ENCODE data around the gene LIMS3.
"Not testable (repeated sequence)": the region's sequence is repeated elsewhere in the genome, so short reads cannot be mapped to it uniquely, and the experiment has no call there.

LIMS3 gene

GRCh38 chr2:109898462-109899336 is at the start of gene LIMS3:
Gene LIMS3, plus strand, starts transcription at chr2:109898688. Its CDS starts 41 bp downstream, at chr2:109898729.
- H3K27ac ChIP-seq, result not testable (repeated sequence)

- H3K27ac ChIP-seq, result not testable (repeated sequence)
Measured at GRCh38 chr2:109871129-109871751, 27.2 kb upstream of the LIMS3 start.

GRCh38 chr2:109876625-109877024 is 21.9 kb upstream of the LIMS3 start:
- H3K27ac ChIP-seq, result not testable (repeated sequence)

- not testable (repeated sequence) for H3K27ac ChIP-seq
Measured at GRCh38 chr2:109882112-109882511, 16.4 kb upstream of the LIMS3 start.

- H3K27ac ChIP-seq, result not testable (repeated sequence)
Measured at GRCh38 chr2:109888414-109888813, 10.1 kb upstream of the LIMS3 start.

- H3K27ac ChIP-seq, result not testable (repeated sequence)
Measured at GRCh38 chr2:109889909-109890308, 8.6 kb upstream of the LIMS3 start.

GRCh38 chr2:109891024-109891423 is 7.5 kb upstream of the LIMS3 start:
- H3K27ac ChIP-seq, result not testable (repeated sequence)

GRCh38 chr2:109893736-109894135 is 4.8 kb upstream of the LIMS3 start:
- H3K27ac ChIP-seq, result not testable (repeated sequence)

GRCh38 chr2:109894141-109894540 is 4.3 kb upstream of the LIMS3 start:
- H3K27ac ChIP-seq, result not testable (repeated sequence)

- H3K27ac ChIP-seq, result not testable (repeated sequence)
Measured at GRCh38 chr2:109895090-109895869, 3.2 kb upstream of the LIMS3 start.

GRCh38 chr2:109896212-109896611 is 2.3 kb upstream of the LIMS3 start:
- H3K27ac ChIP-seq, result not testable (repeated sequence)

- H3K27ac ChIP-seq, result not testable (repeated sequence)
Measured at GRCh38 chr2:109897769-109898461, 573 bp upstream of the LIMS3 start.

GRCh38 chr2:109905796-109906195 is 7.3 kb downstream of the LIMS3 start:
- H3K27ac ChIP-seq, result not testable (repeated sequence)

- H3K27ac ChIP-seq, result not testable (repeated sequence)
Measured at GRCh38 chr2:109908626-109909025, 10.1 kb downstream of the LIMS3 start.

- H3K27ac ChIP-seq, result not testable (repeated sequence)
Measured at GRCh38 chr2:109910789-109911188, 12.3 kb downstream of the LIMS3 start.

GRCh38 chr2:109913911-109914310 is 15.4 kb downstream of the LIMS3 start:
- not testable (repeated sequence) for H3K27ac ChIP-seq

GRCh38 chr2:109914552-109914951 is 16.1 kb downstream of the LIMS3 start:
- not testable (repeated sequence) for H3K27ac ChIP-seq

- not testable (repeated sequence) for H3K27ac ChIP-seq
Measured at GRCh38 chr2:109915830-109916229, 17.3 kb downstream of the LIMS3 start.

- not testable (repeated sequence) for H3K27ac ChIP-seq
Measured at GRCh38 chr2:109920162-109920561, 21.7 kb downstream of the LIMS3 start.

GRCh38 chr2:109921543-109922384 is 23.3 kb downstream of the LIMS3 start:
- H3K27ac ChIP-seq, result not testable (repeated sequence)

GRCh38 chr2:109924481-109924880 is 26.0 kb downstream of the LIMS3 start:
- not testable (repeated sequence) for H3K27ac ChIP-seq
